Skeletal muscle satellite cell (primary cell): ENCODE results near the gene RWDD1. TPM values are rescaled to one million over a fixed set of nuclear protein-coding genes. Genes with fewer than 3 reads are reported as not detected.

ENCODE experiments used
- H3K27me3 ChIP-seq: 2 replicates; pipeline ENCODE4 v1.7.0; 2013; ENCODE audit warnings: low read length; ENCODE audit not compliant: control insufficient read depth, insufficient read depth
- H3K36me3 ChIP-seq: 2 replicates; pipeline ENCODE4 v1.7.0; 2013; ENCODE audit warnings: mild to moderate bottlenecking, control low read depth, low read length; ENCODE audit not compliant: insufficient read depth
- H3K4me1 ChIP-seq: 2 replicates; pipeline ENCODE4 v1.7.0; 2013; ENCODE audit warnings: low read length; ENCODE audit not compliant: control insufficient read depth, insufficient read depth
- H3K4me2 ChIP-seq: 2 replicates; pipeline ENCODE4 v1.7.0; 2013; ENCODE audit warnings: mild to moderate bottlenecking, low read length
- H3K4me3 ChIP-seq: 2 replicates; pipeline ENCODE4 v1.7.0; 2013; ENCODE audit warnings: low read length
- H3K9ac ChIP-seq: 2 replicates; pipeline ENCODE4 v1.7.0; 2013; ENCODE audit warnings: mild to moderate bottlenecking, low read depth, low read length, moderate library complexity
- H3K9me3 ChIP-seq: replicated peaks from 2 replicates; pipeline ENCODE4 v1.7.0; 2013; ENCODE audit warnings: mild to moderate bottlenecking, control low read depth, low read length
- total RNA-seq: library from RNA; depleted of rRNA; stranded (reverse); fragments of >200 nt; gene quantifications from 2 replicates; pipeline ENCODE4 v1.2.3, GENCODE V29; 2012; rRNA removed

Gene RWDD1, protein sequence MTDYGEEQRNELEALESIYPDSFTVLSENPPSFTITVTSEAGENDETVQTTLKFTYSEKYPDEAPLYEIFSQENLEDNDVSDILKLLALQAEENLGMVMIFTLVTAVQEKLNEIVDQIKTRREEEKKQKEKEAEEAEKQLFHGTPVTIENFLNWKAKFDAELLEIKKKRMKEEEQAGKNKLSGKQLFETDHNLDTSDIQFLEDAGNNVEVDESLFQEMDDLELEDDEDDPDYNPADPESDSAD
- total RNA-seq: 31.9 and 40.6 TPM in 2 replicates

DNA sequence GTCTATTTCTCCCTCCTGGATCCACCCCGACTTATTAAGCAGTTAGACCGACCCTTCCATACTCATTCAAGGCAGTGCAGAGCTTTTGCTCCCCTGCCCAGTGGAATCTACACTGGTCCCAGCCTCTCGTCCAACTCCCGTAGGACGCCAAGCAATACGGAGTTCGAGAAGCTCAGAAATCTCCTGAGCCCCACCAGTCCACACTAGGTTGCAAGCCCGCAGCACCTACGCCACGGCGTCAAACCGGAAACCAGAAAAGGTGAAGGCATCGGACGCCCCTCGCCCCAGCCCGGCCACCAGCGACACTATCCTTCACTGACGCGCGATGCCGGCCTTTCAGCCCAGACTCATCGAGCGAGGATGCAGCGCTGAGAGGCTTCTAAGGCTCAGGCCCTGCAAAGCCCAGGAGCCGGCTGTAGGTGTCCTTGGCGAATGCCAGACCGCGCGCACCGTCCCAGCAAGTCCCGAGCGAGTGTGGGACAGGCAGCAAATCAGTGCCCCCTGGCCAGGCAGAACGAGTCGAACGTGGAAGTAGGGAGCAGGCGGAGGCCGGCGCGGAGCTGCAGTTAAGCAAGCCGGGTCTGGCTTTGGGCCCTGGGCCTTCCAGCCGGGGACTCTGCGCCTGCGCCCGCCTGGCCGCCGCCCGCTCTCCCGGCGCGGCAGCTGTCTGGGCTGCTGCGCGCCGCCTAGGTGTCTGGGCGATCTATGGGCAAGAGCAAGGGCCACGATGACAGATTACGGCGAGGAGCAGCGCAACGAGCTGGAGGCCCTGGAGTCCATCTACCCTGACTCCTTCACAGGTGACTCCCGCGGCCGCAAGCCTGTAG, at the start of gene RWDD1:
RWDD1 (plus strand) TSS at position 649 of the 827 bp plus-strand sequence; CDS start at position 728, 79 bp downstream.
- Histone ChIP-seq H3K4me2 (peak within 1 kb of the TSS; percentile 85), H3K9me3 (no peaks in the 10 kb centered on the region), H3K36me3 (peaks cover 15% of the 10 kb centered on the region), H3K4me3 (peak within 1 kb of the TSS; percentile 89), H3K27me3 (no peaks in the 10 kb centered on the region), H3K9ac (peak within 1 kb of the TSS; percentile 92), H3K4me1 (peaks cover 20% of the 10 kb centered on the region)

DNA sequence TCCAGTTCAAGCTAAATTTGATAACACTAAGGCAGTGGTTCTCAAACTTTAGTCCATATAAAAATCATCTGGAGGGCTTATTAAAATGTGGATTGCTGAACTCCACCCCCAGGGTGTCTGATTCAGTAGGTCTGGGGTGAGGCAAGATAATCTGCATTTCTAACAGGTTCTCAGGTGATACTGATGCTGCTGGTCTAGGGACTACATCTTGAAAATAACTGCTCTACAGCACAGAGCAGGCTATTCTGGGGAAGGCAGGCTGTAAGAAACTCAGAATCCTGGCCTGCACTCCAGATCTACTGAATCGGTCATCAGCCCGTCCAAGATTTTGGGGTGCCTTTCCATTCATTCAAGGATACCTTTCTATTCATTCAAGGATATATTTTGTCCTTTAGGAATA, 48.4 kb upstream of the RWDD1 start:
- Histone ChIP-seq H3K4me1 (no peaks in the 10 kb centered on the region), H3K4me2 (no peak overlapping the region), H3K9me3 (no peaks in the 10 kb centered on the region), H3K9ac (no peak overlapping the region), H3K36me3 (no peaks in the 10 kb centered on the region), H3K27me3 (no peaks in the 10 kb centered on the region), H3K4me3 (no peak overlapping the region)

DNA sequence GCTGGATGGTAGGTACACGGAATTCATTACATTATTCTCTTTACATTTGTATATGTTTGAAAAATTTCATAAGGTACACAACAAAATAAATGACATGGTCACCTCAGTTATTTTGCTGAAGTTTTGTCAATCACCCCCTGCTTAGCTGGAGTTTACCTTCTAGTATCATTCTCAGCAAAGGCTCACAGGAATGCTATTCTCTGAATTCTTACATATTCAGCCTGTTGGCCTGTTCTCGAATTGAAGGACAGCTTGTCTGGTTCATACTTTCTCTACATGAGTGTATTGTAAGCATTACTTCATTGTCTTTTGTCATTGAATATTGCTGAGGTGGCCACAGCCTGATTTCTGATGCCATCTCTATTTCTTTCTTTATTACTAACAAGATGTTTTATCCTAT, 47.1 kb upstream of the RWDD1 start:
- no peak overlapping the region for H3K4me3 ChIP-seq
- no peaks in the 10 kb centered on the region for H3K36me3 ChIP-seq
- no peaks in the 10 kb centered on the region for H3K27me3 ChIP-seq
- H3K9me3 ChIP-seq: no peaks in the 10 kb centered on the region
- H3K9ac ChIP-seq: no peak overlapping the region
- peaks cover 11% of the 10 kb centered on the region for H3K4me1 ChIP-seq
- no peak overlapping the region for H3K4me2 ChIP-seq

DNA sequence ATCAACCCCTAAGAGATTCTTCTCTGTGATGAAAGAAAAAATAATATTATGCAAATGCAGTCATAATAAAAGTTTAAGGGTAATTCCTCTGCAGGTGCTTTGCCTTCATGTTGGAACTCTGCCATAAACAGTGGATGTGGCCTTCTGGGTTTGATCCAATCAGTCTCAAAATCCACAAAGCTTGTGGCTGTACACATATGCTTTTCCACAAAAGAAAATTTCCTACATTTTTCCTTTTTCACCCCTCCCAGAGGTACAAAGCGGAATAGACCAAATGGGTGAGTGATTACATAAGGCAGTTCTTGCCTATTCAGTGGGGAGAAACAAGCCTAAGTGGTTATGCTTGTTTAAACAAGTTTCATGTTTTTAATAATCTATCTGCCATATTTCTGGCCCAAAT, 43.2 kb upstream of the RWDD1 start:
- Histone ChIP-seq H3K4me1 (peaks cover 11% of the 10 kb centered on the region), H3K4me2 (no peak overlapping the region), H3K27me3 (no peaks in the 10 kb centered on the region), H3K9me3 (no peaks in the 10 kb centered on the region), H3K9ac (no peak overlapping the region), H3K4me3 (no peak overlapping the region), H3K36me3 (no peaks in the 10 kb centered on the region)

DNA sequence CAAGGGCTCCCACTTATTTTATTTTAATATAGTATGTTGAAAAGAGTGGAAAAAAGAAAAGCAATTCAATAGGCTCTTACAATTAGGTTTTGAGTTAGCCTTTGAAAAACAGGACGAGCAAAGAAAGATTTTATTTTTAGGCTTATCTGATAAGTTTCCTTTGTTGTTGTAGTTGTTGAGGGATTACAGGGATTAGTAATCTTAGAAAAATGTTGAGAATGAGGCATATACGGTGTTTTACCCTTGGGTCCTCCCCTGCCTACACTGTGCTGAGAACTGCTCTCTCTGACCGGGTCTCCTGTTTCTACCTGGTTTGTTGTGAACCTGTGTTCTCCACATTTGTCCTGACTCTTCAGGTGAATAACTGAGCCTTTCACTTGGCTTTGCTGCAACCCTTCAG, 42.5 kb upstream of the RWDD1 start:
- Histone ChIP-seq H3K27me3 (no peaks in the 10 kb centered on the region), H3K4me3 (no peak overlapping the region), H3K9ac (no peak overlapping the region), H3K9me3 (no peaks in the 10 kb centered on the region), H3K4me2 (peak overlapping the region; percentile 4), H3K4me1 (peaks cover 11% of the 10 kb centered on the region), H3K36me3 (no peaks in the 10 kb centered on the region)

DNA sequence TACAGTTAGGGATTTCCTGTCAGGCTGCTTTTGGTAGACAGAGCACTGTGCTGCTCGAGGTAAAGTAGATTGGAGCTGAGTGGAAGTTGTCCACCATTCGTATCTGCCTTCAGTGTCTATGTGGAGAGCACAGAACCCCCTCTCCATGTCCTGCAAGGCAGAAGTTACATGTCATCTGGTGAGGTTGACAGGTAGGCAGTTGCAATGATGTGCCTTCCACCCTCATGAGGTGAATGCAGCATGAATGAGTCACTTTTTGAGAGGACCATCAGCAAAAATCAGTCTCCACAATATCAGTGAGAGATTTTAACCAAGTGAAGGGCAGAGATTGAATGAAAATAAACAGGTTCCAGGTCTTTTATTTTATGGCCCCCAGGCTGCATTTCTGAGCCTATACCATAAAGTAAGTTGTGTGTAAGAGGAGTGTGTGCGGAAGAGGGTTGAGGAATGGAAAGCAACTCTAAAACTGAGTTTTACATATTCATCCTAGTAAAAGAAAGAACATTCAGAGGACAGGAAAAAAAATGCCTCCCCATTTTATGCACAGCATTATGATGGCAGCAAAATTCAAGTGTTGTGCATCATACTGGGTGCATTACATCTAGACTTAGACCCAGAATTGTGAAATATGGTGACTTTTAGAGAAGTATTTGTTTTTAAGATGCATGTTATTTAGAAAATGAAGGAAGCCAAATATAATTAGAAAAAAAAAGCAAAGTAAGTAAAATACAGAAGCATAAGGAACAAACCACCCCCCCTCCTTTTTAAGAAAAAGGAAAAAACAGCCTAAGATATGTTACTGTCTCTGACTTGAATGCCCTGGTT, 41.6 kb upstream of the RWDD1 start:
- H3K4me3 ChIP-seq: no peak overlapping the region
- no peak overlapping the region for H3K9ac ChIP-seq
- H3K4me2 ChIP-seq: no peak overlapping the region
- H3K27me3 ChIP-seq: no peaks in the 10 kb centered on the region
- H3K36me3 ChIP-seq: no peaks in the 10 kb centered on the region
- H3K4me1 ChIP-seq: peaks cover 11% of the 10 kb centered on the region
- H3K9me3 ChIP-seq: no peaks in the 10 kb centered on the region

DNA sequence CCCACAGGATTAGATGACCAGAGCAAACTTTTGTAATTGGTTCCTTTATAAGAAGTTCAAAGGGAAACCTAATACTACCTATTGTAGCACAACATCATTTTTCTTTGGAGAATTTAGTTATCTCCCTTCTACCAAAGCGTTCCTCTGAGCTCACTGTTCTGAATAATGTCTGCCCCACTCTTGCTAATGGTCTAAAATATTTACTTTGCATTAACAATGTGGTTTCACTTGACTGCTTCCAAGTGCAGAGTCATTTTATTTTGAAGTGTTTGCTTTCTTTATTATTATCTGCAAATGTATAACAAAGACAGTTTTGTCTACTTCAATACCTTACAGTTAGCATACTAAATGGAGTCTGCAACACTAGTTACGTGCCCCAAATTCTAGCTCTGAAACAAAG, 40.9 kb upstream of the RWDD1 start:
- Histone ChIP-seq H3K4me1 (peaks cover 11% of the 10 kb centered on the region), H3K36me3 (no peaks in the 10 kb centered on the region), H3K4me2 (no peak overlapping the region), H3K4me3 (no peak overlapping the region), H3K9me3 (no peaks in the 10 kb centered on the region), H3K9ac (no peak overlapping the region), H3K27me3 (no peaks in the 10 kb centered on the region)

DNA sequence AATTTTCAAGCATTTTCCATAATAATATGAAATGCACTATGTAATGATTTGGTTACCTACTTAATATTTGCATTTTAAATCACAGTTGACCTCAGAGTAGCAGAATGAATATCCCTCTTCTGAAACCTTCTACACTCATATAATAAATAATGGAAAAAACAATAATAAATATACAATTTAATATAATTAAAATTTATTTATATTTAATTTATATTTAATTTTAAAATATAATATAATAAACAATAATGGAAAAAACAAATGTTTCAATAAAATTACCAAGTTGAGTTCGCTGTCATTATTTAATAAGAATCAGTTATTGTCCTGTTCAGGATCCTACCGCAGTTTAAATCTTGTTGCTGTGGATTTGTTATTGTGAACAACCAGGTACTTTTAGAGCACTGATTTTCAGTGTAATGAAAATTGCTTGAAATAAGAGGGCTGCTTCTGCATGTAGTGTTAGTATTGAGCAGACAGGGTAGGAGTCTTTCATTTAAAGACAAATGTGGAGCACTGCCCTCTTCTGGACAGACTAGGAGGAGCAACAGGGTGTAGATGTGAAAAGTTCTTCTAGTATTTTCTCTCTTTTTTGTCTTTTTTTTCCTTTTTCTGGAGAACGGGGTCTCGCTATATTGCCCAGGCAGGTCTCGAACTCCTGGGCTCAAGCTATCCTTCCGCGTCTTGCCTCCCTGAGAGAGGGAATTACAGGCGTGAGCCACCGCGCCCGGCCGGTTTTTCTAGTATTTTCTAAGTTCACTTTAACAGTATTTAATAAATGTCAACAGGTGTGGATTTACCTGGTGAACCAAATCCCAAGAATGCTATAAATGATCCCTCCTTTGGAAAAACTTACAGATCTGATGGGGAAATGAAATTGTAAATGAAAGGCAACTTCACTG, 39.4 kb upstream of the RWDD1 start:
- no peak overlapping the region for H3K9ac ChIP-seq
- no peaks in the 10 kb centered on the region for H3K36me3 ChIP-seq
- no peaks in the 10 kb centered on the region for H3K9me3 ChIP-seq
- H3K27me3 ChIP-seq: no peaks in the 10 kb centered on the region
- peaks cover 11% of the 10 kb centered on the region for H3K4me1 ChIP-seq
- no peak overlapping the region for H3K4me2 ChIP-seq
- H3K4me3 ChIP-seq: no peak overlapping the region

DNA sequence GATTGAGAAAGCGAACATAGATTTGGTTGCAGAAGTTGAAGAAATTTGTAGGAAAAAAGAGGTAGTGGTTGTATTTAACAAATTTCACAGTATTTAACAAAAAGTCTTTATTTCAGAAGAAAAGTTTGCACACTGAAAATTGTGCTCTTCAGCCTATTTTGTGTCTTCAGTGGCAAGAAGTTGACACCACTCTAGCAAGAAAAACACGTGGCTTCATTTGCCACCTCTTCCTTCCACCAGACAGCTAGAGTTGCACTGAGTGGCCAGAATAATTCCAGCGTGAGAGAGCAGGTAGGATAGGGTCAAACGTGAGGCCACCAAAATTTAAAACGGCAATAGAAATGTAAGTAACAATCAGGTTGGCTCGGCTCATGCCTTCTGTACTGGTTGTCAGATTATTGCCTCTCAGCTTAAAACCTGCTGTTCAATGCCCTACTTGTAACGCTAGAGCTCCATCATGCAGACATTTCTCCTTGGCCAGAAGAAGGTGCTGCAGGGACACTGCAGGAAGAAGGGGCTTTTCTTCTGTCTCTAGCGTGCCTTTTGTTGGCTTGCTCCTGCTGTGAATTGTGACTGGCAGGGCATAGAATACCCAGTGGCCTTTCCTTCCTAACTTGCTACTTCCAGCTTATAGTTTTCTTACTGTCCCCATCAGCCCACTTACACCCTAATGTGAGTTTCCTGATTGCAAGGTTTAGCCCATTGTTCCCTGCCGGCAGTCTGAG, 37.9 kb upstream of the RWDD1 start:
- no peaks in the 10 kb centered on the region for H3K9me3 ChIP-seq
- H3K9ac ChIP-seq: no peak overlapping the region
- H3K4me3 ChIP-seq: no peak overlapping the region
- H3K27me3 ChIP-seq: no peaks in the 10 kb centered on the region
- H3K36me3 ChIP-seq: no peaks in the 10 kb centered on the region
- H3K4me2 ChIP-seq: no peak overlapping the region
- H3K4me1 ChIP-seq: peaks cover 8% of the 10 kb centered on the region

DNA sequence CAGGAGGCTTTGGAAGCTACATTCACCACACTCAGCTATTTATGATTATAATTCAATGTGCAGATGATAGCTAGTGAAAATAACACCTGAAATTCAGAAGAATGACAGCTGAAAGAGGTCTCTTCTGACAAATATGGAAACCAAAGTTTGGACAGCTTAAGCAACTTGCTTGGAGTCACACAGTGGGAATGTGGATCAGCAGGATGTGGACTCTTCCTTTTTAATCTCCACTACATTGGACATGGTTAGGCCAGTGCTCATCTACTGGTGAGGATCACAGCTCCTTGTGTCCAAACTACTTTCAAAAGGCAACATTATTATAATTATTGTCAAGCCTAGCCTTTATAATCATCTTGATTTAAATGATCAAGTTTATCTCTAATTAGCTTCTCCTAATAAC, 36.2 kb upstream of the RWDD1 start:
- H3K4me1 ChIP-seq: no peaks in the 10 kb centered on the region
- H3K9ac ChIP-seq: no peak overlapping the region
- H3K27me3 ChIP-seq: no peaks in the 10 kb centered on the region
- H3K4me2 ChIP-seq: no peak overlapping the region
- H3K4me3 ChIP-seq: no peak overlapping the region
- H3K36me3 ChIP-seq: no peaks in the 10 kb centered on the region
- H3K9me3 ChIP-seq: no peaks in the 10 kb centered on the region
